Lower leg skin (tissue), 3 donors: ENCODE results near the gene SLC47A2.

Experiments
- CTCF ChIP-seq, 3 donors: fragments of 450-650 bp; IDR thresholded peaks; one replicate each; pipeline ENCODE4 v1.5.1; 2016; ENCODE audit warnings: antibody characterized with exemption in 3 of 3, mild to moderate bottlenecking in 3 of 3, moderate library complexity in 2 of 3
- POLR2A ChIP-seq, 2 donors: fragments of 450-650 bp; IDR thresholded peaks; one replicate each; pipeline ENCODE4 v1.6.1; 2016 to 2017; ENCODE audit warnings: antibody characterized with exemption in 2 of 2, mild to moderate bottlenecking in 1 of 2, moderate library complexity in 1 of 2

GRCh38 chr17:19755392-19755791 is 39.0 kb upstream of the SLC47A2 start:
- TF ChIP-seq CTCF (IDR thresholded peaks at IDR 0.05): no peak
- no peak for TF ChIP-seq POLR2A (IDR thresholded peaks at IDR 0.05)
